Esophagus squamous epithelium (tissue), 4 donors: Measurements from ENCODE around the gene VPS35L.

Source experiments
- POLR2A ChIP-seq, 4 donors: fragments of 450-650 bp; IDR thresholded peaks; one replicate each; pipeline ENCODE4 v1.6.1; 2017; ENCODE audit warnings: antibody characterized with exemption in 4 of 4, mild to moderate bottlenecking in 4 of 4, moderate library complexity in 3 of 4
- TF ChIP-seq, protein P1 (sequence below), 6 experiments: fragments of 450-650 bp in 4 of 6; fragments of 200-600 bp in 2 of 6; sonication (generic) in 2 of 6; IDR thresholded peaks; one replicate each; pipeline ENCODE4 v1.5.1; 2016 to 2019; ENCODE audit warnings: antibody characterized with exemption in 6 of 6, mild to moderate bottlenecking in 4 of 6, moderate library complexity in 4 of 6

DNA sequence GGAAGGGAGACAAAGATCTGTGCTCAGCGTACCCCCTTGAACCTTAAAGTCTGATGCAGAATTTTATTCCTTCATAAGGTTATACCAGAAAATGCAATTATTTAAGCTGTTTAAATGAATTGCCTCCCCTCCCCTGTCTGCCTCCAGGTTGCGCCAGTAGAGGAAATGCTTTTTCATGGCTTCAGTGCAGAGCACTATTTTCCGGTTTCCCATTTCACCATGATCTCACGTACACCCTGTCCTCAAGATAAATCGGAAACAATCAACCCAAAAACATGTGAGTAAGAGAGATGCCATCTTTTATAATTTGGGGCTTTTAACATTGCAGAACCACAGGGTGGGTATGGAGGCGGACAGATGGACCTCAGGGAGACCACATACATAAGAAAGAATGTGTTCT is 178.0 kb downstream of the VPS35L start:
- TF ChIP-seq, protein P1, sequence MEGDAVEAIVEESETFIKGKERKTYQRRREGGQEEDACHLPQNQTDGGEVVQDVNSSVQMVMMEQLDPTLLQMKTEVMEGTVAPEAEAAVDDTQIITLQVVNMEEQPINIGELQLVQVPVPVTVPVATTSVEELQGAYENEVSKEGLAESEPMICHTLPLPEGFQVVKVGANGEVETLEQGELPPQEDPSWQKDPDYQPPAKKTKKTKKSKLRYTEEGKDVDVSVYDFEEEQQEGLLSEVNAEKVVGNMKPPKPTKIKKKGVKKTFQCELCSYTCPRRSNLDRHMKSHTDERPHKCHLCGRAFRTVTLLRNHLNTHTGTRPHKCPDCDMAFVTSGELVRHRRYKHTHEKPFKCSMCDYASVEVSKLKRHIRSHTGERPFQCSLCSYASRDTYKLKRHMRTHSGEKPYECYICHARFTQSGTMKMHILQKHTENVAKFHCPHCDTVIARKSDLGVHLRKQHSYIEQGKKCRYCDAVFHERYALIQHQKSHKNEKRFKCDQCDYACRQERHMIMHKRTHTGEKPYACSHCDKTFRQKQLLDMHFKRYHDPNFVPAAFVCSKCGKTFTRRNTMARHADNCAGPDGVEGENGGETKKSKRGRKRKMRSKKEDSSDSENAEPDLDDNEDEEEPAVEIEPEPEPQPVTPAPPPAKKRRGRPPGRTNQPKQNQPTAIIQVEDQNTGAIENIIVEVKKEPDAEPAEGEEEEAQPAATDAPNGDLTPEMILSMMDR (IDR thresholded peaks at IDR 0.05): no peak
- no peak for TF ChIP-seq POLR2A (IDR thresholded peaks at IDR 0.05)
